ENCODE measurements around the gene CYP4F22.

DNA sequence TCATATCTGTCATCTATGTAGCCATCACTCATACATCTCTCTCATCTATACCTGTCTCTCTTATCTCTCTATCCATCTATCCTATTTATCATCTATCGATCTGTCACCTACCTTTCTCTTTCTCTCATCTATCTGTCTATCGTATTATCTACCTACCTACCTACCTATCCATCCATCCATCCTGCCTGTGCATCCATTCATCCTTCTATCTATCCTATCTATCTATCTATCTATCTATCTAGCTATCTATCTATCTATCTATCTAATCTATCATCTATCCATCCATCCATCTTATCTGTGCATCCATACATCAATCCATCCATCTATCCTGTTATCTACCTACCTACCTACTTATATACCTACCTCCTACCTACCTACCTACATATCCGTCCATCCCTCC, 62.1 kb downstream of the CYP4F22 start:
- TF ChIP-seq, protein P1, sequence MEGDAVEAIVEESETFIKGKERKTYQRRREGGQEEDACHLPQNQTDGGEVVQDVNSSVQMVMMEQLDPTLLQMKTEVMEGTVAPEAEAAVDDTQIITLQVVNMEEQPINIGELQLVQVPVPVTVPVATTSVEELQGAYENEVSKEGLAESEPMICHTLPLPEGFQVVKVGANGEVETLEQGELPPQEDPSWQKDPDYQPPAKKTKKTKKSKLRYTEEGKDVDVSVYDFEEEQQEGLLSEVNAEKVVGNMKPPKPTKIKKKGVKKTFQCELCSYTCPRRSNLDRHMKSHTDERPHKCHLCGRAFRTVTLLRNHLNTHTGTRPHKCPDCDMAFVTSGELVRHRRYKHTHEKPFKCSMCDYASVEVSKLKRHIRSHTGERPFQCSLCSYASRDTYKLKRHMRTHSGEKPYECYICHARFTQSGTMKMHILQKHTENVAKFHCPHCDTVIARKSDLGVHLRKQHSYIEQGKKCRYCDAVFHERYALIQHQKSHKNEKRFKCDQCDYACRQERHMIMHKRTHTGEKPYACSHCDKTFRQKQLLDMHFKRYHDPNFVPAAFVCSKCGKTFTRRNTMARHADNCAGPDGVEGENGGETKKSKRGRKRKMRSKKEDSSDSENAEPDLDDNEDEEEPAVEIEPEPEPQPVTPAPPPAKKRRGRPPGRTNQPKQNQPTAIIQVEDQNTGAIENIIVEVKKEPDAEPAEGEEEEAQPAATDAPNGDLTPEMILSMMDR (IDR thresholded peaks at IDR 0.05), result no peak
- TF ChIP-seq POLR2A (IDR thresholded peaks at IDR 0.05) (no peak), POLR2AphosphoS5 (IDR thresholded peaks at IDR 0.05) (no peak)

Measured in prostate gland (tissue), 2 donors.